ENCODE measurements around the gene PDE6A.

Gene PDE6A

GRCh38 chr5:149944666-149945065 lies at the start of gene PDE6A:
Gene PDE6A, minus strand, starts transcription at chr5:149944793. Its CDS starts 120 bp downstream, at chr5:149944673.
- DNase-seq (ENCODE audit: low read depth in 2 of 2): no peak

DNA sequence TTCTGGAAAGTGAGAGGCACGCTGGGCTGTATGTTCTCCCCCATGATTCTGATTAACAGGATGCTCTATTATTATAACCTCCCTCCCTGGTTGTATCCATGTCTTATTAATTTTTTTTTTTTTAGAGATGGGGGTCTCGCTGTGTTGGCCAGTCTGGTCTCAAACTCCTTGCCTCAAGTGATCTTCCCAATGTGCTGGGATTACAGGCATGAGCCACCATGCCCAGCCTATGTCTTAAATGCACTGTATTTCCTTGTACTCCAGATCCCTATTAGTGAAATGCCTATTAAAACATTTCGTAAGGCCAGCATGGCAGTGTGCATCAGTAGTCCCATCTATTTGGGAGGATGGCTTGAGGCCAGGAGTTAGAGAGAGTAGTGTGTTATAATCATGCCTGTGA lies 48.9 kb upstream of the PDE6A start:
- DNase-seq (ENCODE audit: low read depth in 2 of 2): no peak

- DNase-seq (ENCODE audit: low read depth in 2 of 2): peak in 1 of 2 donors; percentile 51
These were observed 46.2 kb upstream of the PDE6A start for GRCh38 chr5:149990518-149991376.

GRCh38 chr5:149988126-149988525 lies 43.5 kb upstream of the PDE6A start:
- no peak for DNase-seq (ENCODE audit: low read depth in 2 of 2)

DNA sequence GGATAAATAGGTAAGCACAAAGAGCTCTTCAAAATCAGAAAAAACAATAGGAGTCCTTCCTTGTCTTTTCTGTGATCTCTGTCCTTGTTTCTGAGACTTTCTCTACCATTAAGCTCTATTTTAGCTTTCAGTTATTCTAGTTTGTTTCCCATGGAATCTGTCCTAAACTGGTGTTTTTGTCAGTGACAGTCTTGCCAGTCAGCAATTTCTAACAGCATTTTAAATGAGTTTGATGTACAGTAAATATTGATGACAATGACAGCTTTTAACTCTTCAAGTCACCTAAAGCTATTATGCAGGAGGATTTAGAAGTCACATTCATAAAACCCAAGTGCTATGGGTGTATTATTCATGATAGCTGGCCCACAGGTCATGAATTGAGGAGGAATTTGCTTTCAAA lies 37.9 kb upstream of the PDE6A start:
- DNase-seq (ENCODE audit: low read depth in 2 of 2): no peak

DNA sequence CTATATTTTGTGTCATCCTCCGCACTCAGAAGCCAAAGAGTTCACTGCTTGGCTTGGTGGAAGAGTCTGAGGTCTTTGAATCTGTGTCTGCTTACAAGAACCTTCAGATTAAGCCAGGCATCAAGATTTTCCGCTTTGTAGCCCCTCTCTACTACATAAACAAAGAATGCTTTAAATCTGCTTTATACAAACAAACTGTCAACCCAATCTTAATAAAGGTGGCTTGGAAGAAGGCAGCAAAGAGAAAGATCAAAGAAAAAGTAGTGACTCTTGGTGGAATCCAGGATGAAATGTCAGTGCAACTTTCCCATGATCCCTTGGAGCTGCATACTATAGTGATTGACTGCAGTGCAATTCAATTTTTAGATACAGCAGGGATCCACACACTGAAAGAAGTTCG lies 36.6 kb upstream of the PDE6A start:
- no peak for DNase-seq (ENCODE audit: low read depth in 2 of 2)

GRCh38 chr5:149979896-149980295 lies 35.3 kb upstream of the PDE6A start:
- no peak for DNase-seq (ENCODE audit: low read depth in 2 of 2)

DNA sequence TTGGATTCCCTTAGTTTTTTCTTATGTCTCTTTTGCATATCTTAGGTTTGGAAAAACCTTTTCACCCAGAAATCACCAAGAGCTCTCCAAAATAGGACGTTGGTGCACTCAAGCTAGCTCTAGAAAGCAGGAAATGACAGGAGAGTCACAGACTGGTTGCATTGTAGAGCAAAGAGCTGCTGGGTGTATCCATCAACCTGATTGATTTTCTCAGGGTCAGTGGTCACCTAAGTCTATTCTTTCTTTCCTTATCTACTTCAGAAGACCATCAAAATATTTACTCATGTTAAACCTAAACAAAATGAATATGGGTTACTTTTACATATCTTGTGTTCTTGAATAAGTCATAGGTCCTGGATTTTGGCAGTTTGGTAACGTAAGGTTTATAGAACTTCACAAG lies 30.8 kb upstream of the PDE6A start:
- DNase-seq (ENCODE audit: low read depth in 2 of 2): no peak

DNA sequence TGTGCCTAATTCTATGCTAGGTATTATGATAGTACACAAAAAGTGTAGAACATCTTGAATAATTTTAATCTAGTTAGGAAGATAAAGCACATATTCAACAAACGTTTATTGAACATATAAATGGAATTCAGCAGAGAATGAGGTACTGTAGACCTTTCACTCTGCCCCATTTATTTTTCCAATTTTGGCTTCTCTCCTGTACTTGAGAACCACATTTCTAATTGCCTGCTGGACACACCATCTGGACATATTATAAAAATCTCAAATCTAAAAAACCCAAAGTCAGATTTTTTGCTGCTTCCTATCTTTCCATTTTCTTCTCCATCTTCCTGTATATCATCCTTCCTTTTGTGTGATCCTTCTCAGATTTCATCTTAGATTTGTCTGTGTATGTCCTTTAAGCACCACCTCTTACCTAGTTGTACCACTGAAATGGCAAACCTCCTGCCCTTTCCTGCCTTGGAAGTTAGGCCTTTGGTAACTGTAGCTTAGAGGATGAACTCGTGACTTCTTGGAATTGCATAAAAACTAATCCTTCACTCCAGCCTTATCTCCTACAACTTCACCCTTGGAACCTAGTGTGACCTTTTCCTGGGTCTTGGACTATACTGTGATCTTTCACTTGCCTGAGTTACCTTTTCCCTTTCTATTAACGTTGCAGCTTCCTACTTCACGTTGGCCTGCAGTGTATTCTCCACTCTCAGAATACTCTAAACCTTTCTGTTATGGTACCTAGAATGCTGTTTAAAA lies 24.8 kb upstream of the PDE6A start:
- DNase-seq (ENCODE audit: low read depth in 2 of 2): no peak

- DNase-seq (ENCODE audit: low read depth in 2 of 2): no peak
These were observed 22.4 kb upstream of the PDE6A start for GRCh38 chr5:149966946-149967345.

DNA sequence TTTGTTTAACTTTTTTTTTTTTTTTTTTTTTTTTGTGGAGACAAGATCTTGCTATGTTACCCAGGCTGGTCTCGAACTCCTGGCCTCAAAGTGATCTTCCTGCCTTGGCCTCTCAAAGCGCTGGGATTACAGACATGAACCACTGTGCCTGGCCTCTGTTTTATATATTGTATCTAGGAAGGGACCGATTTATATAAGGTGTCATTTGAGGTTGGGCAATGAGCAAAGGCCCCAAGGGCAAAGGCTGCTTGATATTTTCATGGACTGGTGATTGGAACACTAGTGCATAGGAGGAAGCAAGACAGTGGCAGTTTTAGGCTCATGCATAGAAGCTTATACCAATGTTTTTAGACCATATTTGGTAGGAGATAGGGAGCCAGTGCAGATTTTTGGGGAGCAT lies 19.1 kb upstream of the PDE6A start:
- no peak for DNase-seq (ENCODE audit: low read depth in 2 of 2)

- no peak for DNase-seq (ENCODE audit: low read depth in 2 of 2)
These were observed 18.2 kb upstream of the PDE6A start for GRCh38 chr5:149962601-149963300.

GRCh38 chr5:149961957-149962409 lies 17.4 kb upstream of the PDE6A start:
- no peak for DNase-seq (ENCODE audit: low read depth in 2 of 2)

DNA sequence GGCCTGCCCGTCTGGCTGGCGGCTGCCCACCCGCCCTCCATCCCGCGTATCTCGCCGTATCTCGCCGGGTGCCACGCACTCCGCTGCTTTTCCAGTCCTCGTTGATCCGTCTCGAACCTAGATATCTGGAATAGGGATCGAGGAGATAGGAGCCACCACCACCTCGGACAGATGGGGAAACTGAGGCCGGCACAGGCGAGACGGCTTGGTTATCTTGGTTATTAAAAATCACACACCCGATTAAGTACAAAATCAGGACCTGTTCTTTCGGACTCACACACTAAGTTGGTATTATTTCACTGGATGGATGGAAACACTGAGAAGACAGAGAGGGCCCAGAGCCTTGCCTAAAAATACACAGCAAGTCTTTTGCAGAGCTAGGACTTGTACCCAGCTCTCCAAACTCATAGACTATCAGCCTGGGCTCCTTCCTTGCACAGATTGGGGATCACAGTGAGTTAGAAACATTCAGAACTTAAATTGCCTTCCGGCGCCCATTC lies 16.6 kb upstream of the PDE6A start:
- no peak for DNase-seq (ENCODE audit: low read depth in 2 of 2)

DNA sequence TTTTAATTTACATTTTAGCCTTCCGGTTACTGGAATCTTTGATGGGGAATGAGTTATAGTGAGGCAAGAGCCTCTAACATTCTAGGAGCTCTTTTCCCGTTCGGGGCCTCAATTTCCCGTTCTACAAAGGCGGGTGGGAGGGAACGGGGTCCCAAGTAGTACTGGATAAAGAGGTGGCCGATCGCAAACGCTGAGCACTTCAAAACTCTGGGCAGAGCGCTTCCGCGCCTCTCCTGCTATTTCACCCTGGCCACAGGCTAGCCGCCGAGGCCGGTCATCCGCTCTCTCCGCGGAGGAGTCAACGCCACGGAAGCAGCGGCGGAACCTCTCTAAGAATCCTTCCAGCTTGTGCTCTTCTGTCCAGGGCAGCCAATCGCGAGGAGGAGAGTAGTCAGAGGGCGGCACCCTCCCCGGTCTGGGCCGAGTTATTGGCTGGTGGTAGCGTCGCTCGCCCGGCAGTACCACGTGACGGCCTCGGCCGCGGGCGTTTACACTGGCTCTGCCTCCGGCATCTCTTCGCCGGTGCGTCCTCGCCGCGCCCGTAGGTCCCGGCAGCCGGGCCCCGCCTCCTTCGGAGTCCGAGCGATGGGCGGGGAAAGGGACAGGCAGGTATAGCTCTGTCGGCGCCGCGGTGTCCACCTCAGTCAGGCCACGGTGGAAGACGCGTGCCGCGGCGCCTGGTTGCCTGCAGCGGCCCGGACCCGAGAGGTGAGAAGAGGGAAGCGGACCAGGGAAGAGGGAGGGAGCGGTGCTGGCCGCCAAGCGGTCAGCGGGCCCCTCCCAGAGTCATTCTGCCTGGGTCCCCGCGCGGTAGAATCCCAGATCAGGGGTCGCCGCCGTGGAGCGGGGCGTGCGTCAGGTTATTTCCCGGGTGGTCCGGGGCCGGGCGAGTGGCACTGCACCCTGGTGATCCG lies 15.9 kb upstream of the PDE6A start, which contains the start of gene SLC26A2:
Gene SLC26A2, plus strand, starts transcription at position 487 of the 914 bp plus-strand sequence. CDS start 16,895 bp downstream, outside the sequence.
- DNase-seq (ENCODE audit: low read depth in 2 of 2): peak; percentile 92 to 93

DNA sequence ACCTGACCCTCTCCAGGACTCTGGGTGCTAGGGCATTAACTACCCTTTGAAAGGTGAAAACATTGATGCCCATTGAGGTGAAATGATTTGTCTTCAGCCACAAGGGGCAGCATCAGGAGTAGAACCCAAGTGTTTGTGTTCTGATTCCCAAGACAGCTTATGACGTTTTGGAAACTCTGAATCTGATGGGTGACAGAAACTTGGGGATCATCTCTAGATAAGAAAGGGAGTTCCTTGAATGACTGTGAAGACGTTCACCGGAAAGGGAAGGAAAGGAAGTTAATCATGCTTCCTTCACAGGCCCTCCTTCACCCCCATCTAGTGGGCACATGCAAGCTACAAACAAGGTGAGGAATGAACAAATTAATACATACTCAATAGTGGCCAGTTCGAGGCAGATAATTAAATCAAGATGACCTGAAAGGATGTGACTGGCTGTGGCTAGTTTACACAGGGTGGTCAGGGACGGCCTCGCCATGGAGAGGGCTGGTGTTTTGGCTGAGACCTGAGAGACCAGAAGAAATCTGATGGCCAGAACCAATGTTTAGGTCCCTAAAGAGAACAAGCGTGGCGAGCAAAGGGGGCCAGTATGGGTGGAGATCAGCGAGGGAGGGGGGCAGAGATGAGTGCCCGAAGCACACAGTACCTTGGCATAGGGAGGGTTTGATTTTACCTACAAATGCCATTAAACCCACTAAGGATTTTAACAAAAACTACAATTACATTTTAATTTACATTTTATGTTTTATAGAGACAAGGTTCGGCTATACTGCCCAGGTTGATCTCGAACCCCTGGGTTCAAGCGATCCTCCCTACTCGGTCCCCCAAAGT lies 15.0 kb upstream of the PDE6A start:
- DNase-seq (ENCODE audit: low read depth in 2 of 2): peak; percentile 39 to 46

GRCh38 chr5:149957855-149958254 lies 13.3 kb upstream of the PDE6A start:
- no peak for DNase-seq (ENCODE audit: low read depth in 2 of 2)

DNA sequence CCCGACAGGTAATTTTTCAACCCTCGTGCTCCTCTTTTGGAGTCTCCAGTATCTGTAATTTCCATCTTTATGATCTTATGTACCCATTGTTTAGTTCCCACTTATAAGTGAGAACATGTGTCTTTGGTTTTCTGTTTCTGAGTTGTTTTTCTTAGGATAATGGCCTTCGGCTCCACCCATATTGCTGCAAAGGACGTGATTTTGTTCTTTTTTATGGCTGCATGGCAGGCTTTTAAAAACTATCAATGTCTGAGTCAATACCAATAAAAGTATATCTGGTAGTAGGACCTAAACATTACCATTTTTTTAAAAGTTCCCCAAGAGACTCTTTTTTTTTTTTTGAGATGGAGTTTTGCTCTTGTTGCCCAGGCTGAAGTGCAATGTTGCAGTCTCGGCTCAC lies 12.1 kb upstream of the PDE6A start:
- no peak for DNase-seq (ENCODE audit: low read depth in 2 of 2)

GRCh38 chr5:149954798-149955197 lies 10.2 kb upstream of the PDE6A start:
- no peak for DNase-seq (ENCODE audit: low read depth in 2 of 2)

Data from stimulated activated CD4-positive, alpha-beta T cell treated with anti-CD3 and anti-CD28 coated beads, Interleukin-15, amount 100 ng/mL, for 48 hours (primary cell).